Breast epithelium (tissue), 4 donors: Measurements from ENCODE around the gene PLAAT3. TPM values are rescaled to one million over a fixed set of nuclear protein-coding genes. Genes with fewer than 3 reads are reported as not detected.

Experiments used
- DNase-seq, 2 donors: peaks; one replicate each; pipeline ENCODE4 v3.0.0-alpha.2; 2019; ENCODE audit warnings: low spot score in 2 of 2
- H3K27ac ChIP-seq, 2 donors: fragments of 200-600 bp; sonication (generic) in 1 of 2; one replicate each; pipeline ENCODE4 v1.5.1; 2016 to 2019; ENCODE audit warnings: mild to moderate bottlenecking in 1 of 2
- H3K27me3 ChIP-seq, 2 donors: fragments of 200-600 bp; sonication (generic) in 1 of 2; one replicate each; pipeline versions ENCODE4 v1.5.1 to v1.6.0; 2017 to 2019; ENCODE audit warnings: control low read depth in 1 of 2, mild to moderate bottlenecking in 1 of 2
- H3K36me3 ChIP-seq: fragments of 200-600 bp; one replicate; pipeline ENCODE4 v1.5.1; 2019
- H3K4me1 ChIP-seq, 2 donors: fragments of 200-600 bp; sonication (generic); one replicate each; pipeline ENCODE4 v1.5.1; 2016 to 2019; ENCODE audit warnings: control low read depth in 1 of 2
- H3K4me3 ChIP-seq, 3 donors: fragments of 200-600 bp; sonication (generic); 1 replicate in 2 of 3; 2 replicates in 1 of 3; pipeline ENCODE4 v1.5.1; 2016 to 2019; ENCODE audit warnings: mild to moderate bottlenecking in 3 of 3, moderate library complexity in 2 of 3
- H3K9me3 ChIP-seq, 2 donors: fragments of 200-600 bp; sonication (generic) in 1 of 2; one replicate each; pipeline ENCODE4 v1.5.1; 2016 to 2019; ENCODE audit warnings: control low read depth in 1 of 2
- CTCF ChIP-seq, 3 donors: fragments of 450-650 bp; IDR thresholded peaks; one replicate each; pipeline ENCODE4 v1.5.1; 2016 to 2017; ENCODE audit warnings: antibody characterized with exemption in 3 of 3, mild to moderate bottlenecking in 3 of 3, moderate library complexity in 3 of 3
- POLR2A ChIP-seq: fragments of 450-650 bp; IDR thresholded peaks from one replicate; pipeline ENCODE4 v1.6.1; 2016; ENCODE audit warnings: antibody characterized with exemption, mild to moderate bottlenecking, moderate library complexity
- POLR2AphosphoS5 ChIP-seq, 3 donors: sonication (generic); formaldehyde crosslinking; IDR thresholded peaks; one replicate each; pipeline ENCODE4 v1.6.1; 2017; ENCODE audit warnings: antibody characterized with exemption in 3 of 3
- intact Hi-C: fragments of 100-400 bp; cut with DNase I; formaldehyde crosslinking; loops from one replicate; pipeline ENCODE4 v1.15.1; 2023; ENCODE audit warnings: low total_unique reads
- total RNA-seq, 3 donors: library from RNA; depleted of rRNA; stranded (reverse); fragments of >200 nt; gene quantifications; one replicate each; pipeline ENCODE4 v1.1.0, GENCODE V29; 2016

Gene PLAAT3
- 100 to 1,000 TPM; 128 to 527 (median 204) TPM for total RNA-seq

- peaks cover 8 to 10% of the 10 kb centered on the region in 2 donors for H3K4me1 ChIP-seq
- H3K9me3 ChIP-seq, result no peaks in the 10 kb centered on the region
- peak within 1 kb of the TSS; percentile 92 to 93 for H3K27ac ChIP-seq
- TF ChIP-seq CTCF (IDR thresholded peaks at IDR 0.05) (no peak), POLR2AphosphoS5 (IDR thresholded peaks at IDR 0.05) (peak; percentile 21 to 74 (median 54)), POLR2A (peak; percentile 62)
- H3K27me3 ChIP-seq, result no peaks in the 10 kb centered on the region
- peak; percentile 57 to 72 for DNase-seq
- H3K36me3 ChIP-seq, result no peaks in the 10 kb centered on the region
- H3K4me3 ChIP-seq, result peak within 1 kb of the TSS; percentile 74 to 84 (median 74)
- intact Hi-C loops, result no loop called here
Observed at GRCh38 chr11:63614136-63614671, at the start of gene PLAAT3. TSS of gene PLAAT3 (minus strand) at chr11:63614433. CDS start at chr11:63614014, 419 bp downstream.

GRCh38 chr11:63663809-63664208, 49.6 kb upstream of the PLAAT3 start:
- H3K4me3 ChIP-seq, result no peak overlapping the region
- no peak for DNase-seq
- no peak overlapping the region for H3K27ac ChIP-seq
- H3K9me3 ChIP-seq, result no peaks in the 10 kb centered on the region
- intact Hi-C loops, result no loop called here
- no peaks in the 10 kb centered on the region for H3K27me3 ChIP-seq
- no peak for TF ChIP-seq POLR2A
- H3K36me3 ChIP-seq, result no peaks in the 10 kb centered on the region
- peaks cover 0 to 12% of the 10 kb centered on the region in 2 donors for H3K4me1 ChIP-seq

- DNase-seq, result no peak
- Histone ChIP-seq H3K4me1 (peaks cover 0 to 4% of the 10 kb centered on the region in 2 donors), H3K27ac (no peak overlapping the region), H3K4me3 (no peak overlapping the region), H3K27me3 (no peaks in the 10 kb centered on the region), H3K9me3 (no peaks in the 10 kb centered on the region), H3K36me3 (no peaks in the 10 kb centered on the region)
- intact Hi-C loops, result no loop called here
- no peak for TF ChIP-seq POLR2A
- TF ChIP-seq CTCF (IDR thresholded peaks at IDR 0.05), result no peak
- no peak for TF ChIP-seq POLR2AphosphoS5 (IDR thresholded peaks at IDR 0.05)
Observed at GRCh38 chr11:63660972-63661371, 46.7 kb upstream of the PLAAT3 start.

DNA sequence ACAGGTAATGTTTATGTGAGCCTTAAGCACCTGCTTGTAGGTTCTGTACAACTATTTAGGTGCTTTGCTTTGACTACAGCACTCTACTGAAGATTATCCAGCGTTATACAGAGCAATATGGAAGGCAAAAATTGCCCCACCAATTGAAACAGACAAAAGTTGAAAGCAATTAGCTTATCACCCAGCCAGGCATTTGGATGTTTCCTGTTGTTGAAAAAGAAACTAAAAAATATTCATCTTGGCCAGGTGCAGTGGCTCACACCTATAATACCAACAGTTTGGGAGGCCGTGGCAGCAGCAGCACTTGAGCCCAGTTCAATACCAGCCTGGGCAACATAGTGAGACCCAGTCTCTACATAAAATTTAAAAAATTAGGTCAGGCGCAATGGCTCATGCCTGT, 38.4 kb upstream of the PLAAT3 start:
- H3K27ac ChIP-seq, result no peak overlapping the region
- intact Hi-C loops, result no loop called here
- DNase-seq, result no peak
- H3K36me3 ChIP-seq, result peaks cover 11% of the 10 kb centered on the region
- no peaks in the 10 kb centered on the region for H3K27me3 ChIP-seq
- no peaks in the 10 kb centered on the region for H3K9me3 ChIP-seq
- H3K4me3 ChIP-seq, result no peak overlapping the region
- TF ChIP-seq POLR2AphosphoS5 (IDR thresholded peaks at IDR 0.05), result no peak
- no peak for TF ChIP-seq POLR2A
- TF ChIP-seq CTCF (IDR thresholded peaks at IDR 0.05), result no peak
- no peaks in the 10 kb centered on the region for H3K4me1 ChIP-seq

DNA sequence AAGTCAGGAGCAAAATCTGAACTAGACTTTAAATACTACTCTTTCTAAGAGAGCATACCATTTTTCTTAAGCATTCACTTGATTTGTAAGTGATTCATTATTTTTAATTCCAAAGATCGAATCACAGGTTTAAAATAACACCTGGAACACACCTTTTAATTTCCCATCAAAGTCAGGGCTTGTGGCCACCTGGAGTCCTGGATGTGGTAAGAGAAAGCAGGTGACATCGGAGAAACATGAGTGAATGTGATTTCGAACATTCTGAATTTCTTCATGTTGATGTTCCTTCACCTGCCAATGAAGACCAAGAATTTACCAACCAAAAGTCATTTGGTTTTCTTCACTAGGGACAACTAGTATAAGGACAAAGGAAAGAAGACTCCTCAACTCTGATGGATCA, 29.0 kb upstream of the PLAAT3 start:
- Histone ChIP-seq H3K4me1 (no peaks in the 10 kb centered on the region), H3K36me3 (peaks cover 8% of the 10 kb centered on the region), H3K9me3 (no peaks in the 10 kb centered on the region), H3K27ac (peak overlapping the region in 1 of 2 donors; percentile 50), H3K27me3 (no peaks in the 10 kb centered on the region), H3K4me3 (no peak overlapping the region)
- intact Hi-C loops, result no loop called here
- TF ChIP-seq POLR2A (no peak), CTCF (IDR thresholded peaks at IDR 0.05) (no peak), POLR2AphosphoS5 (IDR thresholded peaks at IDR 0.05) (no peak)
- no peak for DNase-seq
